HG03354 (cell line): ENCODE data around the gene EZH1.

Source experiments
- ATAC-seq: cut with Tn5 transposase; IDR thresholded peaks from one replicate; pipeline ENCODE4 v1.9.1; 2021; ENCODE audit warnings: mild to moderate bottlenecking; ENCODE audit not compliant: unreplicated experiment, poor library complexity, severe bottlenecking

The EZH1 gene

DNA sequence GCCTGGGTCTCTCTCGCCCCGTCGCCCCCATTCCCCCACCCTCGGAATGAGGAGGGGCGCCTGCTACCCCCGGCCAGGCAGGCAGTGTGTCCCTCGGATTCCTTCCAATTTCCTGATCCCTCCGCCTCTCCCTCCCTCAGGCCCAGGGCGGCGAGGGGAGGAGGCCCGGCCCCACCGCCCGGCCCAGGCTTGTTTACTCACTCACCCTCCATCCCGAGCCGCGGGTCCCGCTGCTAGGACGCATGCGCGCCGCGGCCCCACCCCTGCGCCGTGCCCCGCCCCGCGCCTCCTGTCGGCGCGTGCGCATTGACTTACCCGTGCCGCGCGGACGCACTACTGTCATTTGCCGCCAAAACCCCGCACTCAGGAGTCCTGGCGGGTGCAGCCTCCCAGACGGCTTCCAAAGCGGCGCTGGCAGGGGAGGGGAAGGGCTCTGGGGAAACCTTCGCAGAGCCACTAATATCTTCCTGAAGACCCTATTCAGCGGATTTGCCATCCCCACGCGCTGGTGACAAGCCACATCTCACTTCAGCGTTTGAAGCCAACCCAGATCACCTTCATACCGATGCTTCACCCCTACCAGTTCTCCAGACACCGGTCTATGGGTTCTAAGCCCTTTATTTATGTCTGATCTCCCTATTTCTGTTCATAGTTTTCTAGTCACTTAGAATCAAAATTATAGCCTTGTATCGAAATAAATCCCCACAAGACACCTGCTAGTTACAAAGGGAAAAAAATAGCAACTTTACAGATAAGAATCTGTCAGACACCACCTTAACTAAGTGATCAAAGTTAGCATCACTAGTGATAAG, at the start of gene EZH1:
TSS of gene EZH1 (minus strand) at position 235 of the 812 bp plus-strand sequence. CDS start 16,099 bp downstream, outside the sequence.
- ATAC-seq = peak; percentile 85

- ATAC-seq = no peak
These were observed 47.7 kb upstream of the EZH1 start for GRCh38 chr17:42792545-42792944.

DNA sequence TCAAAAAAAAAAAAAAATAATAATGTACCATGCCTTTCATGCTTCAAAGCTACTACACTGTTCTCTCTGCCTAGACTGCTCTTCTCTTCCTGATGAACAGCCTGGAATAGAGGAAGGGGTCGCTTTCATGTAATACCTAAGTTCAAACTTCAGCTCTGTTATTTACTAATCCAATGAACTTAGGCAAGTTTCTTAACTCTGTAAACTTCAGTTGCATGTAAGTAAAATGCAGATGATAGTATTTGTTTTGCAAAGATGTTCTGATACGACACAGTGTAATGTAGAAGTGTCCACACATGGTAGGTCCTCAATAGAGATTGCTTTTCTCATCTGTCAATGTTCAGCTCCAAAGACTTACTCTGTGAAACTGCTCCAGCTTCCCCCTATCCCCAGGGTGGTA, 47.1 kb upstream of the EZH1 start:
- ATAC-seq = no peak

DNA sequence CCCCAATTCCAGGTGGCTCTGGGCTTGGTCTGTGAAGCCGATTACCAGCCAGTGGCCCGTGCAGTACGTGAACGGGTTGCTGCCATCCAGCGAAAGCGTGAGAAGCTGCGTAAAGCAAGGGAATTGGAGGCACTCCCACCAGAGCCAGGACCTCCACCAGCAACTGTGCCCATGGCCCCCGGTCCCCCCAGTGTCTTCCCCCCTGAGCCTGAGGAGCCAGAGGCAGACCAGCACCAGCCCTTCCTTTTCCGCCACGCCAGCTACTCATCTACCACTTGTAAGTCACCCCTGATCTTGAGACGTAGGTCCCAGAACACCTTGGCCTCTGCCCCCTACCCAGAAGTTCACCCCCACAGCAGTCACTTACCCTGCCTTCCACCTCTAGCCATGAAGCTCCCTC, 42.4 kb upstream of the EZH1 start:
- no peak for ATAC-seq

DNA sequence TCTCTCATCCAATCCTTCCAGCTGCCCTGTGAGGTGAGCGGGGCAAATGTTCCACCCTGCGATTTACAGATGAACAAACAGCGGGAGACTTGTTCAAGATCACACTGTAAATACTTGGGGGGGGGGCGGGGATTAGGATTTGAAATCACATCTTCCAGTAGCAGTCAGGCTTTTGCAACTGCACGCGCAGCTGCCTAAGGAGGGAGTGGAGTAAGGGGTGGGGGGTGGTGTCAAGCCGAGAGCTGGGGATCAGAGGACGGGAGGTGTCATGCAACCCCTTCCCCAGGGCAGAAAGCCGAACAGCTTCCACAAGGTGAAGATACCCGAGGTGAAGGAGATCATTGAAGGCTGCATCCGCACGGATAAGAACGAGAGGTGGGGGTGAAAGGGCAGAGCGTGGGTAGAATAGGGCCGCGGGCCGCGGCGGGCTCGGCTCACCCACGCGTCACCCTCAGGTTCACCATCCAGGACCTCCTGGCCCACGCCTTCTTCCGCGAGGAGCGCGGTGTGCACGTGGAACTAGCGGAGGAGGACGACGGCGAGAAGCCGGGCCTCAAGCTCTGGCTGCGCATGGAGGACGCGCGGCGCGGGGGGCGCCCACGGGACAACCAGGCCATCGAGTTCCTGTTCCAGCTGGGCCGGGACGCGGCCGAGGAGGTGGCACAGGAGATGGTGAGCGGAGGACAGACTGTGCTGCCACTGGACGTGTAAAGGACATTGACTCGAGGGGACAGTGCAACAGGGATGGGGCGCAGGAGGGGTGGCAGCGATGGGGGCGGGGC, 40.2 kb upstream of the EZH1 start:
- ATAC-seq = no peak

- no peak for ATAC-seq
These were observed 39.6 kb upstream of the EZH1 start for GRCh38 chr17:42784409-42784808.

DNA sequence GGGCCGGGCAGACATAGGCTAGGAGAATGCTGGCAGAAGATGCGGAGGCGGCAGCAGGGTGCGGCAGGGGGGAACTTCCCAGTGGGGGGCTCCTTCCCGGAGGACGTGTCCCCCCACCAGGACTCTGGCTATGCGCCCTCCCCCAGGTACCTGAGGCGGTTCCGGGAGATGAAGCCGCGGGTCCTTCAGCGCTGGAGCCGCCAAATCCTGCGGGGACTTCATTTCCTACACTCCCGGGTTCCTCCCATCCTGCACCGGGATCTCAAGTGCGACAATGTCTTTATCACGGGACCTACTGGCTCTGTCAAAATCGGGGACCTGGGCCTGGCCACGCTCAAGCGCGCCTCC, 38.9 kb upstream of the EZH1 start:
- ATAC-seq = no peak

- no peak for ATAC-seq
These were observed 38.4 kb upstream of the EZH1 start for GRCh38 chr17:42783062-42783790.

DNA sequence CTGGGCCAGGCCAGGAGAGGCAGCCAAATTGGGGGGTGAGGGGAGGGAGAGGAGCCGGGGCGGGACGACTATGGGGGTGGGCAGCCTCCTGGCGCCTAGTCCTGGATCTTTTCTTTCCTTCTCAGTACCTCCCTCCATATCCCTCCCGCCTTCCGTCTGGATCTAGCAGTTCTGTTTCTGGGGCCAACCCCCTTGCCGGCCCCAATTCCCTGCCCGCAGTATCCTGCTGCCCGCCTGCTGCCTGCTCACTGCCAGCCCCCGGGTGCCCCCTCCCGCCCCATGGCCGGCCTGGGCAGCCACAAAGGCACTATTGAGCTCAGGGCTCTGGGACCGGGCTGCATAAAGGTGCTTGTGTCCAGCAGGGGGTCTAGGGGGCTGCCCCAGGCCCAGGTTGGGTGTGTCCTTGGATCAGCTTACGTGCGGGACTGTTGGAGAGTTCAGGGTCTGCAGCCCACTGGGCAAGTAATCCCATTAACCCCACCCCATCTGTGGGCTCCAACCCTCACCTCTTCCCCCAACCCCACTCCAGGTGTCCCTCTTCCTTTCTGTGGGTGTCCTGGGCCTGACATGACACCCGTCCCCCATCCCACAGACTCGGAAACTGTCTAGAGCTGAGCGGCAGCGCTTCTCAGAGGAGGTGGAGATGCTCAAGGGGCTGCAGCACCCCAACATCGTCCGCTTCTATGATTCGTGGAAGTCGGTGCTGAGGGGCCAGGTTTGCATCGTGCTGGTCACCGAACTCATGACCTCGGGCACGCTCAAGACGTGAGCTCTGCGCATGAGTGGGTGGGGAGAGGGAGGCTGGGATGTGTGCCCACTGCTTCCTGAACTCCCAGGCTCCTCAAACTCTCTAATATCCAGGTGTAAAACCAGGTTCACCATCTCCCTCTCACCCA, 37.6 kb upstream of the EZH1 start:
- no peak for ATAC-seq

DNA sequence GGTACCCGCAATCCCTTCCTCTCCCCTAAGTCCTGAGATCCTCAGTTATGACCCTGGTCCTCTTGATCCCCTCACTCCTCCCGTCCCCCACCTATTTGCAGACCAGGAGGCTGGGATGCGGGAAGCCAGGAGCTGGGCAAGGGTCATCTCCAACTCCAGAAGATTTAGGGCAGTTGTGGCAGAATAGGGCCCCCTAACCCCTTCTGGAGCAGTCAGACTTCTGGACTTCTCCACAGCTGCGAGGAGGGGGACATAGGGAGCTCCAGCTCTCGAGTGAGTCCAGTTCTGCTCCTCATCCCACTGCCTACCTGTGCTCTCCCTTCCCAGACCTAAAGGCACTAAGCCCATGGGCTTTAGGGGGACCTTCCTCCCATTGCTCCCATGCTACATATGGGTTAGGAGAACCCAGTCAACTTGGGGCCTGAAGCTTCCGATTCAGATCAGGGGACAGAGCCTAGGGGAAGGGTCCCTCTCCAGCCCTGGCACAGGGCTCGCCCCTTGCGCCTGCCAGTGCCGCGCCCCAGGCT, 36.9 kb upstream of the EZH1 start:
- no peak for ATAC-seq

DNA sequence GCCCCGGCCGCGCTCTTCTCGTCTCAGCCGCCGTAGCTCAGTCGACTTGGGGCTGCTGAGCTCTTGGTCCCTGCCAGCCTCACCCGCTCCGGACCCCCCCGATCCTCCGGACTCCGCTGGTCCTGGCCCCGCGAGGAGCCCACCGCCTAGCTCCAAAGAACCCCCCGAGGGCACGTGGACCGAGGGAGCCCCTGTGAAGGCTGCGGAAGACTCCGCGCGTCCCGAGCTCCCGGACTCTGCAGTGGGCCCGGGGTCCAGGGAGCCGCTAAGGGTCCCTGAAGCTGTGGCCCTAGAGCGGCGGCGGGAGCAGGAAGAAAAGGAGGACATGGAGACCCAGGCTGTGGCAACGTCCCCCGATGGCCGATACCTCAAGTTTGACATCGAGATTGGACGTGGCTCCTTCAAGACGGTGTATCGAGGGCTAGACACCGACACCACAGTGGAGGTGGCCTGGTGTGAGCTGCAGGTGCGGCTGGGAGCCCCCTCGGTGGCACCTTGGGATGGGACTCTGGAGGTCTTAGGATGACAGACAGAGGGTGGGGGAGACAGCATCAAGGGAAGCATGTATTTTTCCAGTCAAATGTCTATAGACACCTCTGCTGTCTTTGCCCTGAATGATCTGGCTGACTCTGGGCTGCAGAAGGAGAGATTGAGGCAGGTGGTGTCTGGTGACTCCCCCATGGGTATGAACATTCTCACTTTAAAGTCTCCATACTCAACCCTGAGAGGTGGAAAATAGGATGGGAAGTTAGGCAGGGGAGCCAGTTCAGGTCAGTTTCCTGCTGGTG, 36.2 kb upstream of the EZH1 start:
- no peak for ATAC-seq

DNA sequence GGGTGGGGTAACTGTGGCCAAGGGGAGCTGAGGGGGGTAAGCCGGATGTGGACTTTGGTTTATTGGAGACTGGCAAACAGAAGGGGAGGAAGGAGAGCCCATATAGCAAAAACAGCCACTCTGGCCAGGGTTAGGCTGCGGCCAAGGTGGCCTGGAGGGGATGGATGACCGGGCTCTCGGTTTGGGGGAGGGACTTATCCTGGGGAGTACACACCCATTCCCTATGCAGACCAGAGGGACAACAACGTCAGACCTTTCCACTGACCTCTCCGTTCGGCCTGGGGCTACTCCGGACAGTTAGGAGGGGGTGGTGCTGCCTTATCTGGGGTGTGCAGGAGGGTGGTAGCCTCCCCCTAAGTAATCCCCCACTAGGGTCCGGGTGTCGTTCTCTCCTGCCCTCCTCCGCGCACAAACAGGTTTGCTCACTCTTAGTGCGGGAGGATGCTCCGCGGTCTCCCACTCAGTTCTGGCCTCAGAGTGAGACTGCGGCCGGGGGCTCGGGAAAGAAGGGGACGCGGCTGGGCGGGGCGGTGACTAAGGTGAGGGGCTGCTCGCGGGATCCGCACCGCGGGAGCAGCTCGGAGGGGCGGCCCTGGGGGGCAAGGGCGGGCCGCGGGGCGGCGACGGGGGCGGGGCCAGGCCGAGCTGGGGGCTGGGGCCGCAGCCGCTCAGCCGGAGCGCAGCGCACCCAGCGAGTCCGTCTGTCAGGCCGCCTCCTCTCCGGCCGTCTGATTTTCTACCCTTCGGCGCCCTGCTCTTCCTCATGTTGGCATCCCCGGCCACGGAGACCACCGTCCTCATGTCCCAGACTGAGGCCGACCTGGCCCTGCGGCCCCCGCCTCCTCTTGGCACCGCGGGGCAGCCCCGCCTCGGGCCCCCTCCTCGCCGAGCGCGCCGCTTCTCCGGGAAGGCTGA, 35.4 kb upstream of the EZH1 start, which contains the start of gene WNK4:
TSS of gene WNK4 (plus strand) at position 675 of the 915 bp plus-strand sequence. CDS start at position 764, 89 bp downstream.
- no peak for ATAC-seq

- ATAC-seq = no peak
These were observed 34.6 kb upstream of the EZH1 start for GRCh38 chr17:42779304-42779935.

- ATAC-seq = no peak
These were observed 33.7 kb upstream of the EZH1 start for GRCh38 chr17:42778570-42778969.

- ATAC-seq = no peak
These were observed 30.8 kb upstream of the EZH1 start for GRCh38 chr17:42775534-42776098.

DNA sequence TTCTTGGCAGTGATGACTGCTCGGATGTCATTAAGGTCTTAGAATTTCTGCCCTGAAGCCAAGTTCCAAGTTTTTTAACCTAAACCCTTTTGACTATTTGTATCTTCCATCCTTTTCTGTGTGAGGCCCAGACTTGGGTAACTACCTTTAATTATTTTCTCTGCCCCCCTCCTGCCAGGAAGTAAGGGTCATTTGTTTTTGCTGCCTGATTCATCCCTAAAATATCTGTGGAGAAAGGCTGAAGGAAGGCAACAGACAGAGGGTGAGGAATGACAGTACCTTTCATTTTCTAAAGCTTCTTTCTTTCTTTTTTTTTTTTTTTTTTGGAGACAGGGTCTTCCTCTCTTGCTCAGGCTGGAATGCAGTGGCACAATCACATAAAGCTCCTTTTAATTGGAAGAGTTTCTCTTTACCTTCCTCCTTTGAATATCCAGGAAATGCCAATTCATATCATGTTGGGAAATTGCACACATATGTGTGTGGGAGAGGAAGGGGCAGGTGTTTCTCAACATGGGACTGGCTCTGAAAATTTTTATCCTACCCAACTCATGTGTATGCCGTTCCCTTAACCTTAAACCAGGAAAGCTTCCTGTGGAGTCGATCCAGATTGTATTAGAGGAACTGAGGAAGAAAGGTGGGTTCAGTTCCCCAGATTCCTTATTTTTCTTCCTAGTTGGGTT, 29.4 kb upstream of the EZH1 start:
- ATAC-seq = no peak
